Activated gamma-delta T cell treated with anti-CD3 and anti-CD28 coated beads, Interleukin-2, amount 50 U/mL, for 16 hours (primary cell): ENCODE measurements around the gene SERTAD2.

Experiments used
- DNase-seq: peaks from one replicate; pipeline ENCODE4 v3.0.0-alpha.2; 2020; ENCODE audit warnings: low read depth

The SERTAD2 gene

DNA sequence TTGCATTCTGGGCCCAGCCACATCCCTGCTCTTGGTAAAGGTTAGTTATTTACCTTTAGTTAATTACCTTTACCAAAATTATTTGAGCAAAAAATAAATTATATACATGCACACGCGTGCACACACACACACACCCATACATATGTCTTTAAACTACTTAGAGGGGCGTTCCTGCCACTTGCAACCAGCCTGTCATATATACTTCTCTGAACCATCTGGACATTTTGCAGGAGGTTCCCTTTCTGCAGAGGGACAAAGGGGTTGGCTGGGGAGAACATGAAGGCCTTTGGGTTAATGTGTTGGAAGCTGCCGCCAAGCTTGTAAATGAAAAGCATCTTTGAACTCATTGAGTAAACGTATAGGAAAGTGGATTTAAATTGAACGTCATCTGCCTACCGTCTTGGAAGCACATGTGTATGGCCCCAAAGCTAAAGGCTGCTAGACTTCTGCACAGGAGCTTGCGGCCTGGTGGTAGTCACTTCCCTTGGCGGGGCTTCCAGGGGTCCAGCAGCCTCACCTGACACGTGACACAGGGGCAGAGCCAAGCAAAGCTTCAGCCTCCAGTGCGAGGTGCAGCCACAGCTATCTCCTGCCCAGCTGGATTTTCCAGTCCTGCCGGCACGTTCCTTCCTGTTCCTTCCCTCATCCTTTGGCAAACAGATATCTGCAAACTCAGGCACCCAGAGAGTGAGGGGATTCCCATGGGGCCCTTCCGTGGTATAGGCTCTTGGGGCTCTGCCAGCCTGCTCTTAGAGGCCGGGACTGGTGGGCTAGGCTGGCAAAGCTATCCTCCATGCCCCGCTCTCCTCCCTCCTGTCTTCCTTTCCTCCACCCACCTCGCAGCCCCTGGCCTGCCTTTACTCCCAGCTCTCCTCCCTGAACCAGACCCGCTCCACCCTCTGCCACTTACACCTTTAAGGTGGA, 46.1 kb downstream of the SERTAD2 start:
- DNase-seq, result no peak

DNA sequence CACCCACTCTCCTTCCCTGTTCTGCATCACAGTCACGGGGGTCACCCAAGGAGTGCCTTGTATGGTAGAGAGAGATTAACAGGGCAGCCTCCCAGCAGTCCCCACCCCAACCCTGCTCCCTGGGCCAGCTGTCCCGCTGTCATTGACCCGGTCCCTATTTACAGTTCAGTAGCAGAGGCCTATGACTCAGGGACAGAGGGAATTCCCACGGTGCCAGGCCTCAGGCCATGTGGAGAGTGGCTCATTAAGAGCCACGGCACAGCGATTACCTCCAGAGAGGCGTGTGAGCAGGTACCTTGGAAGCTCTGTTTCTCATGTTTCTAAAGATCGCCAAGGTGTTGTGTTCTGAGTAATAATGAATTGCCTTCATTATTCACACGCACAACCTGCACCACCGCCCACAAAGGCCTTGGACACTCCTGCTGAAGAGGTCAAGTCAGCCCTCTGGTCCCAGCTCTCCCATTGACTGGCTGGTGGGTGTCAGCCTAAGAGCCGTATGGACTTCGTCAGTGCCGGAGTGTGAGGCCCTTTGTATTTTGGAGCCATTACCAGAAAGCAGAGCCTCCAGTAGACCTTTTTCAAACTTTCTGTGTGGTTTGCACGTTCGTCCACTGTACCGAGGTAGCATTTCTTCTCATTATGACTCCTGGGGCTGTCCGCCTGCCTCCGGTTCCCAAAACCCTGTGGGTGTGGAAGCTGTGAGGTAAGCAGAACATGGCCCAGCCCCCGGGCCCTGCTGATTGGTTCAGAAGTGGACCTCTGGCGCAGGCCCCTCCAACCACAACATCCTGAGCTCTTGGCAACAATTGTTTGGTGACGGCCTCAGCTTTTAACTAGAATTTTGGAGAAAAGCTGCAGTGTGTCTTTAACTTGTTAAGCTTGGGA, 47.0 kb downstream of the SERTAD2 start:
- peak; percentile 71 for DNase-seq

- no peak for DNase-seq
These were observed 47.7 kb downstream of the SERTAD2 start for GRCh38 chr2:64605991-64606478.

DNA sequence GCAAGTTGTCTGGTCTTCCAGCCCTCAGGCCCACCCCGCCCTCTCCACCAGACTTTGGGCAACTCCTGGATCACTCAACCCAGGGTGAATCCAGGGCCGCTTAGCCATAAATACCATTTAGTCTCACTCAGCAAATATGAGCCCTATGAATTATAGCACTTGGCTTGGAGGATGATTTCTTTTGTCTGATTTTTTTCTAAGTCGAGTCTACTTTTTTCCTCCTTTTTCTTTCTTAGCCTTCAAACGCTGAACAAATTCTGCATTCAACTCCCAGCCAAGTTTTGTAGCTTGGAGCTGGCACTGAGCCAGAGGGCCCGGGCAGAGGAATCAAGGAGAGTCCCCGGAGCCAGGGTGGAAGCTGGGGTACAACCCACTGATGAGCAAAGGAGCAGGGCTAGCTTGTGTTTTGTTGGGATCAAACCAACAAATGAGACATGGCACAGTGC, 48.7 kb downstream of the SERTAD2 start:
- DNase-seq, result no peak

- no peak for DNase-seq
These were observed 49.6 kb downstream of the SERTAD2 start for GRCh38 chr2:64604155-64604554.

GRCh38 chr2:64602436-64602835, 51.3 kb downstream of the SERTAD2 start:
- DNase-seq, result no peak

DNA sequence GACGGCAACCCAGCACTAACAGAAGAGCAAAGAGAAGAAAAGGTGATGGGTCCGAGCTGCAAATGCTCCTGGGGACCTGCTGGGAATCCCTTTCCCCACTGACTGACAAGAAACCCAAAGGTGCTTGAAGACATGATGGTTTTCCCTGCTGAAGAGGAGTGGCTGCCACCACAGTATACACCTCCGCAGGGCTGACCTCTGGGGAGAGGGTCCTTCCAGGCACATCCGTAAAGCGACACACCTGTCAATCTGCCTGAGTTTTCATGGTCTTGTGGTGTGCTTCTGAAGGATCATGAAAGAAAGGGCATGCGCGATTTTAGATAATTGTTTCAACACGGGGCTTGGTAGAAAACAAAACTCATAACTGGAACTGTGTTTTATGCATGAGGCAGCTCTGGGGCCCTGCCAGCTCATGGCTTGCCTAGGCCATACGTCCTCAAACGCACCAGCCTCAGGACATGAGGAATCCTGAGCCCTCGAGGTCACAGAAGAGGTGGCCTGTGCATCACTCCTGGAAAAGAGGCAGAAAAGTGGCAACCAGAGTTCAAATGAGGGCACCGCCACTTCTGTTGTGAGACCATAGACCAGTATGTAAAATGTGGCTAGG, 51.8 kb downstream of the SERTAD2 start:
- DNase-seq, result no peak

- no peak for DNase-seq
These were observed 52.5 kb downstream of the SERTAD2 start for GRCh38 chr2:64601034-64601754.

DNA sequence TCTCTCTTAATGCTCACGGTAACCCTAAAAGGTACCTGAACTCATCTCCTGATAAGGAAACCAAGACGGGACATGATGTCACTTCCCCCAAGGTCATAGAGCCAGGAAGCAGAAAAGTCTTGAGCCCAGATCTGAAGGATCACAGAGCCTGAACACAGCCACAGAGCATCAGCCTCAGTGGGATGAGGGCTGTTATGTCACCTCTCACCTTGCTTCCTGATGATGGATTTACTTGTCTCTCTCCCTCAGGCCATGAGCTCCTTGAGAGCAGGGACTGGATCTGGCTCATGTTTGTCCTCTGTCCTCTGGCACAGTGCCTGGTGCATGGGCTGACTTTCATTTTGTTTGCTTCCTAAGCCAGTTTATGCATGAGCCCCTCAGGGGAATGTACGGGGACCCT, 54.2 kb downstream of the SERTAD2 start:
- no peak for DNase-seq

GRCh38 chr2:64598226-64598625, 55.5 kb downstream of the SERTAD2 start:
- no peak for DNase-seq

GRCh38 chr2:64595397-64596176, 58.1 kb downstream of the SERTAD2 start:
- DNase-seq, result no peak

DNA sequence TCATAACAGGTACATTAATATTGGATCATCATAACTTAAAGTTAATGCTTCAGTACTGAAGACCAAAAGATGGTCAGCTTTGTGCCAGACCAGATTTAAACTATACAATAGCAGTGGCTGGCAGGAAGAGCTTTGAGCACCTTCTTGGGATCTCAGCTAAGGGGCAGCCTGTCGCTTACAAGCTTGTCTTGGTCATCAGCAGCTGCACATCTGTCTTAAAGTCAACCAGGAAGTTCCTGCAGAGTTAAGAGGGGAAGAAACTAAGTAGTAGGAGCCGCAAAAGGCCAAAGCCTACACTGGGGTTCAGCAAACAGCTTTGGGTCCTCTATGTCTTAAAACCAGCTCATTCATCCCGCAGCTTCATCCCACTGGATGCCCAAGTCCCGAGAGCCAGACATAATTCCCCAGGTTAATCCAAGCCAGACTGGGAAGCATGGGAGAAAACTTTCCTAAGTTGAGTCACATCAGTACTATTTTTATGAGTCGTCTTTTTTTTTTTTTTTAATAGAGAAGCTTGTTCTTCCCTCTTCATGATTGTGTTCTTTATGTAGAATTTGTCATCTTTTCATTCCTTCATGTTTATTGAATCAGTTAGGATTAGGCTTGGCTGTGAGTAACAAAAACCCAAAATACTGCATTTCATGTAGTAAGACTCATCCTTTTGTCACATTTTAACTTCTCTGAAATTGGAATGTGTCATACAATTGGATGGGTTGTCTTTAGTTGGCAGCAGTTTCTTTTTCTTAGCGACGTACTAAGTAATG, 59.3 kb downstream of the SERTAD2 start:
- DNase-seq, result no peak

GRCh38 chr2:64593035-64593655, 60.6 kb downstream of the SERTAD2 start:
- DNase-seq, result no peak

GRCh38 chr2:64591188-64591587, 62.5 kb downstream of the SERTAD2 start:
- DNase-seq, result no peak

GRCh38 chr2:64587561-64587960, 66.2 kb downstream of the SERTAD2 start:
- DNase-seq, result no peak

DNA sequence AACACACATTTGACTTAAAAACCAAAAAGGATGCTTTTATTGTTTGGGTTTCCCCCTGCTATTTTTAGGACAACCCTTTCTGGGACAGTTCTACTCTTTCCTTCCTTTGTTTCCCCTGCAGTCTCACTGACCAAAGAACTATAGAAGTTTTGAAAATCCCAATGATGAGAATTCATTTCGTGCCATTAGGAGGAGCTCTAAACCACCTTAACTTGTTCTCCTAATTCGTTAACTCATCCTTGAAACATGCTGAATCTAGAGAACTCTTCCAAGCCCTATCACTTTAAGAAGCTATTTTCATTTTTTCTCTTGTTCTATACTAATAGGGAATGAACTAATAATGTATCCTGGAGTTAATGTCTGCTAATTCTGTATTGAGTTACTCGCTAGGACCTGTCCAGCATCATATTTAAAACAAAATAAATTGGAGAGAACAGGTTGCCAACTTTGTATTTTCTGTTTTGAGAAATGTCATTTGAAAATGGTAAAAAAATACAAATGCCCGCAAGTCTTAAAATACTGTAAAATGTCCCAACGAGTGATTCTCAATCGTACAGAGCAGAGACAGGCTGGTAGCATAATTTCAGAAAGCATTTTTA, 66.7 kb downstream of the SERTAD2 start:
- DNase-seq, result no peak

- no peak for DNase-seq
These were observed 67.7 kb downstream of the SERTAD2 start for GRCh38 chr2:64586054-64586453.

DNA sequence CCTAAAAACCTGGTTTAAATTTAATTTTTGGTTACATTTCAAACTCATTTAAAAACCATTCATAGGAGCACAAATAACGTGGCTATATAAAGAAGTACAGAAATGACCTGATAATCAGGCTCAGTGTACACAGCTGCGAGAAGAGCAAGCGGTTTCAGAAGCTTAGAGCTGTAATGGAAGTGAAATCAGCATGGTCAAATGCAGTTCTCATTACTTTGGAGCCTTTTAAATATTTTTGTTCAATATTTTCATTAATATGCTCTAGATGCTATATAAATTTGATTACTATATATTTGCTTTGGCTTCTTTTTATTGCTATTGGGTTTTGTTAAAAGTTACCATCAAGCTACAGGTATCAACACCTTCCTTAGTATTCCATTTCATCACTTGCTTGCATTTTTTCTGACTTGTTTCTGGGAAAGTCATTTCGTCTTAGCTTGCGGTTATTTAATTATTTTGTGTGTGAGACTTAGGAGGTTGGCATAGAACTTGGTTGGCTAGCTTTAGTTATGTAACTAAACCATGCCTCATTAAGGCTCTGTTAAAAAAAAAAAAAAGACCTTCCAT, 70.9 kb downstream of the SERTAD2 start:
- no peak for DNase-seq
